Breast epithelium (tissue), 3 donors: ENCODE measurements around the gene RALGPS2.

ENCODE experiments used
- CTCF ChIP-seq, 3 donors: fragments of 450-650 bp; IDR thresholded peaks; one replicate each; pipeline ENCODE4 v1.5.1; 2016 to 2017; ENCODE audit warnings: antibody characterized with exemption in 3 of 3, mild to moderate bottlenecking in 3 of 3, moderate library complexity in 3 of 3
- POLR2A ChIP-seq: fragments of 450-650 bp; IDR thresholded peaks from one replicate; pipeline ENCODE4 v1.6.1; 2016; ENCODE audit warnings: antibody characterized with exemption, mild to moderate bottlenecking, moderate library complexity
- POLR2AphosphoS5 ChIP-seq, 3 donors: sonication (generic); formaldehyde crosslinking; IDR thresholded peaks; one replicate each; pipeline ENCODE4 v1.6.1; 2017; ENCODE audit warnings: antibody characterized with exemption in 3 of 3

GRCh38 chr1:178946416-178946815 is 221.4 kb downstream of the RALGPS2 start:
- no peak for TF ChIP-seq POLR2A
- no peak for TF ChIP-seq CTCF (IDR thresholded peaks at IDR 0.05)
- TF ChIP-seq POLR2AphosphoS5 (IDR thresholded peaks at IDR 0.05): no peak
